ENCODE results near the gene SLC25A12. TPM values are rescaled to one million over a fixed set of nuclear protein-coding genes. Genes with fewer than 3 reads are reported as not detected.

The SLC25A12 gene
- total and polyA plus RNA-seq, 2 donors (not counting 3 experiments of a cell fraction or from before 2014, with no cell fraction given), result 13.6 to 17.1 TPM

DNA sequence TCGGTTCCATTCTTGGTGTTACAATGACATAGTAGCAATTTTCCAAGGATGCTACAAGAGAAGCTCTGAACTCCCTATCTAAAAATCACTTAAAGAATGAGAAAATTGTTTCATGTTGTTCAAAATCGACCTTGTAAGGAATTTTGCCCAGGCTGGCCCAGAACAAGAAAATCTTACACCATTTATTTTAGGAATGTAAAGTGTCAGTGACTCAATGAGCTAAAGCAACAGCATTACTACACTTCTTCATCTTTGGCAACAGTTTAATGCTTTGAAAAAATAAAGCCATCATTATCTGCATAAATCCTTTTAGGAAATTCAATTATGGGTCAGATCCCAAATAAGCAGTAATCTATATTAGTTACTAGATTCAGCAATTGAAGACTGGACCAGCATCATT lies 38.6 kb downstream of the SLC25A12 start:
- ChIA-PET CTCF (interaction anchor here (1.3 kb wide), 1 partner anchor 272 kb away, joined by 5 read pairs; no protein-coding TSS in a partner anchor), POLR2A (no interaction called here)
- Histone ChIP-seq H3K9me1 (replicated peaks; ENCODE audit: control insufficient read depth, extremely low read depth, insufficient read depth, low read length) (no peaks in the 10 kb centered on the region), H4K20me1 (replicated peaks; ENCODE audit: control insufficient read depth, extremely low read depth, insufficient read depth, low read length) (no peaks in the 10 kb centered on the region), H3K9me3 (replicated peaks; ENCODE audit: control insufficient read depth, insufficient read depth, low read length) (no peaks in the 10 kb centered on the region), H3K27ac (ENCODE audit: insufficient read depth, low read depth, low read length) (no peak overlapping the region), H2AFZ (ENCODE audit: low read depth, low read length) (no peak overlapping the region), H3K36me3 (ENCODE audit: control insufficient read depth in 2 of 2, extremely low read depth in 1 of 2, insufficient read depth in 2 of 2, low read length in 2 of 2) (no peaks in the 10 kb centered on the region), H3K4me3 (replicated peaks in 1 of 3; ENCODE audit: insufficient read depth in 1 of 3, low read depth in 1 of 3, low read length in 3 of 3) (no peak overlapping the region), H3K27me3 (ENCODE audit: control insufficient read depth in 2 of 2, insufficient read depth in 2 of 2, low read length in 2 of 2) (no peaks in the 10 kb centered on the region), H3K4me1 (ENCODE audit: control insufficient read depth, extremely low read depth, insufficient read depth, low read length) (peaks cover 2% of the 10 kb centered on the region), H3K79me2 (ENCODE audit: control insufficient read depth, insufficient read depth, low read length) (no peaks in the 10 kb centered on the region), H3K4me2 (ENCODE audit: insufficient read depth, low read length) (no peak overlapping the region), H3K9ac (replicated peaks; ENCODE audit: extremely low read depth, insufficient read depth, low read length) (no peak overlapping the region)
- intact Hi-C loops (cut with micrococcal nuclease) (no loop called here), dilution Hi-C loops (cut with MboI; ENCODE audit: extremely low pct_ligation_motif_present, low sequenced_read_pairs) (no loop called here)
- DNase-seq (ENCODE audit: low read depth, low spot score), result no peak
- no TSS peak for BruUV-seq (replicated peaks)
- no peak for FAIRE-seq
- TF ChIP-seq GATA2 (IDR thresholded peaks at IDR 0.05; ENCODE audit: insufficient read depth, insufficient read length, low read depth, low read length), result no peak
- no peak for TF ChIP-seq POLR2AphosphoS5 (IDR thresholded peaks at IDR 0.05; ENCODE audit: insufficient read depth, low read depth, low read length)
- no peak for TF ChIP-seq JUN (IDR thresholded peaks at IDR 0.05; ENCODE audit: borderline replicate concordance, insufficient read depth, insufficient read length, low read depth)
- TF ChIP-seq, protein P1, sequence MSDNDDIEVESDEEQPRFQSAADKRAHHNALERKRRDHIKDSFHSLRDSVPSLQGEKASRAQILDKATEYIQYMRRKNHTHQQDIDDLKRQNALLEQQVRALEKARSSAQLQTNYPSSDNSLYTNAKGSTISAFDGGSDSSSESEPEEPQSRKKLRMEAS (IDR thresholded peaks at IDR 0.05; ENCODE audit: insufficient read depth, insufficient read length), result no peak
- TF ChIP-seq MYC (IDR thresholded peaks at IDR 0.05; ENCODE audit: low read depth, low read length), result no peak

DNA sequence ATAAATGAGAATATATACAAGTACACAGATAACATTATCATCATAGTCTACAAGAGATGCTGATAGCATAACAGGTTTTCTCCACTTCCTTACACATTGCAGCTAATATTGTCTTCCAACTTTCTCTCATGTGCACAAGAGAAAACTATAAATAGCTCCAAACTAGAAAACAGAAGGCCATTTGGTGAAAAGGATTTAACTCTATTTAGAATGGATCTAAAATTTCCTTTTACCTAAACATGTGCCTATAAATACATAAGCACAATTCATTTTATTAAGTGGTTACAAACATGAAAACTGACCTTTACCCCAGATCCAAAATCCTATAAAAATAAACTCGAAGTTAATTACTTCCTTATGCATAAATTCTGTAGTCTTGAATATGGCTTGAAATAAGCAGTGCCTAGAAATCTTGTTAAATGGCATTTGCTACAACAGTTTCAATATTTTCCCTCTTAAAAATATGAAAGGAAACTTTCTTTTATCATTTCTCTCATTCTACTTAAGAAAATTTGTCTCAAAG lies 41.6 kb downstream of the SLC25A12 start:
- no TSS peak for BruUV-seq (replicated peaks)
- TF ChIP-seq POLR2A (IDR thresholded peaks at IDR 0.05; ENCODE audit: low read depth, low read length) (no peak), GATA2 (IDR thresholded peaks at IDR 0.05; ENCODE audit: insufficient read depth, insufficient read length, low read depth, low read length) (no peak), JUN (IDR thresholded peaks at IDR 0.05; ENCODE audit: borderline replicate concordance, insufficient read depth, insufficient read length, low read depth) (no peak), FOS (IDR thresholded peaks at IDR 0.05; ENCODE audit: borderline replicate concordance, insufficient read depth, low read length) (no peak), EZH2 (IDR thresholded peaks at IDR 0.05; ENCODE audit: borderline replicate concordance, low read depth, low read length, severe bottlenecking) (no peak), MYC (IDR thresholded peaks at IDR 0.05; ENCODE audit: low read depth, low read length) (no peak), POLR2AphosphoS5 (IDR thresholded peaks at IDR 0.05; ENCODE audit: insufficient read depth, low read depth, low read length) (no peak)
- TF ChIP-seq, protein P1 (IDR thresholded peaks at IDR 0.05; ENCODE audit: insufficient read depth, insufficient read length), result no peak
- TF ChIP-seq, protein P2, sequence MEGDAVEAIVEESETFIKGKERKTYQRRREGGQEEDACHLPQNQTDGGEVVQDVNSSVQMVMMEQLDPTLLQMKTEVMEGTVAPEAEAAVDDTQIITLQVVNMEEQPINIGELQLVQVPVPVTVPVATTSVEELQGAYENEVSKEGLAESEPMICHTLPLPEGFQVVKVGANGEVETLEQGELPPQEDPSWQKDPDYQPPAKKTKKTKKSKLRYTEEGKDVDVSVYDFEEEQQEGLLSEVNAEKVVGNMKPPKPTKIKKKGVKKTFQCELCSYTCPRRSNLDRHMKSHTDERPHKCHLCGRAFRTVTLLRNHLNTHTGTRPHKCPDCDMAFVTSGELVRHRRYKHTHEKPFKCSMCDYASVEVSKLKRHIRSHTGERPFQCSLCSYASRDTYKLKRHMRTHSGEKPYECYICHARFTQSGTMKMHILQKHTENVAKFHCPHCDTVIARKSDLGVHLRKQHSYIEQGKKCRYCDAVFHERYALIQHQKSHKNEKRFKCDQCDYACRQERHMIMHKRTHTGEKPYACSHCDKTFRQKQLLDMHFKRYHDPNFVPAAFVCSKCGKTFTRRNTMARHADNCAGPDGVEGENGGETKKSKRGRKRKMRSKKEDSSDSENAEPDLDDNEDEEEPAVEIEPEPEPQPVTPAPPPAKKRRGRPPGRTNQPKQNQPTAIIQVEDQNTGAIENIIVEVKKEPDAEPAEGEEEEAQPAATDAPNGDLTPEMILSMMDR (IDR thresholded peaks at IDR 0.05; ENCODE audit: extremely low read depth in 1 of 2, insufficient read depth in 1 of 2, low read depth in 1 of 2, low read length in 2 of 2), result no peak
- Histone ChIP-seq H3K9ac (replicated peaks; ENCODE audit: extremely low read depth, insufficient read depth, low read length) (no peak overlapping the region), H3K79me2 (ENCODE audit: control insufficient read depth, insufficient read depth, low read length) (no peaks in the 10 kb centered on the region), H3K4me1 (ENCODE audit: control insufficient read depth, extremely low read depth, insufficient read depth, low read length) (no peaks in the 10 kb centered on the region), H3K4me2 (ENCODE audit: insufficient read depth, low read length) (no peak overlapping the region), H4K20me1 (replicated peaks; ENCODE audit: control insufficient read depth, extremely low read depth, insufficient read depth, low read length) (no peaks in the 10 kb centered on the region), H3K27ac (ENCODE audit: insufficient read depth, low read depth, low read length) (no peak overlapping the region), H3K36me3 (ENCODE audit: control insufficient read depth in 2 of 2, extremely low read depth in 1 of 2, insufficient read depth in 2 of 2, low read length in 2 of 2) (no peaks in the 10 kb centered on the region), H3K27me3 (ENCODE audit: control insufficient read depth in 2 of 2, insufficient read depth in 2 of 2, low read length in 2 of 2) (no peaks in the 10 kb centered on the region), H2AFZ (ENCODE audit: low read depth, low read length) (no peak overlapping the region), H3K9me1 (replicated peaks; ENCODE audit: control insufficient read depth, extremely low read depth, insufficient read depth, low read length) (no peaks in the 10 kb centered on the region), H3K9me3 (replicated peaks; ENCODE audit: control insufficient read depth, insufficient read depth, low read length) (no peaks in the 10 kb centered on the region), H3K4me3 (replicated peaks in 1 of 3; ENCODE audit: insufficient read depth in 1 of 3, low read depth in 1 of 3, low read length in 3 of 3) (no peak overlapping the region)
- DNase-seq (ENCODE audit: low read depth, low spot score), result no peak
- no peak for FAIRE-seq
- dilution Hi-C loops (cut with MboI; ENCODE audit: extremely low pct_ligation_motif_present, low sequenced_read_pairs), result no loop called here
- ChIA-PET CTCF (no interaction called here), POLR2A (no interaction called here)
- intact Hi-C loops (cut with micrococcal nuclease), result no loop called here
